ENCODE data around the gene CIDEC. TPM values are rescaled to one million over a fixed set of nuclear protein-coding genes. Genes with fewer than 3 reads are reported as not detected.
A peak's percentile ranks its signal among the peaks of the same experiment; 100 is the strongest.

CIDEC gene
- total and polyA plus RNA-seq, 8 donors, result 0.63 to 21.4 (median 2.0) TPM; not detected in 2

DNA sequence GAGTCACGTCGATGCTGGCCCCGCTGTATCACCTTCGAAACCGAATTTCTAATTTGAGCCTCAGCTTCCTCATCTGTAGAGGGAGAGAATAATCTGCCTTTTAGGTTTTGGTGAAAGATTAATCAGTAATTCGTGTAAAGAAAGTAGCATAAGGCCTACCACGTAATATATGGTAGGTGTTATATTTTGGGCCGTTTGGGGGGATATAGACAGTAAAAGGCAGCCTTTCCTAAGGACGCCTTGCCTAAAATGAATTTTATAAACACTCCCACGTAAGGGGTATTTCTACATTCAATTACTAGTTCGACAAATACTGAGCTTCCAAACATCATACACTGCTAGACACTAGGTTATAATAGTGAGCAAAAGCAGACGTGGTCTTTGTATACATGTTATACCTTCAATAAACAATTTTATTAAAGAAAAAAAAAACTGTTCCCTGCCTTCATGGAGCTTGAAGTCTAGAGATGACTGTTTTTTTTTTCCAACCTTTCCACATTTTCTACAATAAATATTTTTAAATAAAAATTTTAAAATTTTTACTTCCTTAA lies 11.1 kb upstream of the CIDEC start:
- Histone ChIP-seq H3K27ac (peak overlapping the region; percentile 93 to 99 (median 97)), H3K36me3 (peaks cover 0 to 19% (median 16%) of the 10 kb centered on the region in 4 donors), H3K9me3 (no peaks in the 10 kb centered on the region), H3K27me3 (no peaks in the 10 kb centered on the region), H3K4me3 (peak overlapping the region; percentile 68 to 93 (median 84)), H3K4me1 (peaks cover 18 to 44% (median 34%) of the 10 kb centered on the region in 4 donors)
- WGBS, 5 donors, result 4 to 7% (median 5%) methylated on average over 11 to 12 of the region's 12 CpGs
- intact Hi-C loops (cut with DNase I; ENCODE audit: low total_unique reads), result no loop called here
- DNase-seq, result no peak
- no peak for TF ChIP-seq POLR2A (IDR thresholded peaks at IDR 0.05)

DNA sequence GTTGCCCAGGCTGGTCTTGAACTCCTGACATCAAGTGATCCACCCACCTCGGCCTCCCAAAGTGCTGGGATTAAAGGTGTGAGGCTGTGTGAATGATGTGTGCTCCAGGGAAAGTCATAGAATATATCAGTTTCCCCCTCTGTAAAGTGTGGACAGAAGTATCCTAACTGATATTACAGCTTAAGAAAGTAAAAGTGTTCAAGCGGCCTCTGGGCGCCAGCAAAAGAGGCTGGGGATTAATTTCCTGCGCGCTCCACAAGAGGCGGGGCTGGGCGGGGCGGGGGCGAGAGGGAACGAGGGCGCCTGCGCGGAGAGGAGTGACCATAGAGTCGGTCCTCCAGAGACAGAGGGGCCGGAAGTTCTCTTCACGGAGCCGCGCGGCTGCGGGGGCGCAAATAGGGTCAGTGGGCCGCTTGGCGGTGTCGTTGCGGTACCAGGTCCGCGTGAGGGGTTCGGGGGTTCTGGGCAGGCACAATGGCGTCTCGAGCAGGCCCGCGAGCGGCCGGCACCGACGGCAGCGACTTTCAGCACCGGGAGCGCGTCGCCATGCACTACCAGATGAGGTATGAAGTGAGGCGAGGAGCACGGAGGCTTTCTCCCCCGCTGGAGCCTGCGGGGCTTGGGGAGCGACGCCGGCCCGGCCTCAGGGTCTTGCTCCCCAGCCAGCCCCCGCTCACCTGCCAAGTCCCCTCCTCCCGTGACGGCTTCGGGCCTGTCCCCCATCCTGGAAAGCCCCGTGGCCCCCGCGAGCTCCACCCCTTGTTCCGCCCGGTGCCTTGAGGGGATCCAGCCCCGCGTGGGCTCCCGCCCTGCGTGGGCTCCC lies 10.4 kb upstream of the CIDEC start, which contains the start of gene JAGN1:
Gene JAGN1 (plus strand): TSS at position 362 of the 823 bp plus-strand sequence. CDS start 113 bp downstream, at position 475.
- Histone ChIP-seq H3K27me3 (no peaks in the 10 kb centered on the region), H3K4me1 (peaks cover 18 to 42% (median 31%) of the 10 kb centered on the region in 4 donors), H3K9me3 (no peaks in the 10 kb centered on the region), H3K27ac (peak within 1 kb of the TSS; percentile 93 to 99 (median 97)), H3K36me3 (peaks cover 0 to 19% (median 16%) of the 10 kb centered on the region in 4 donors), H3K4me3 (peak within 1 kb of the TSS; percentile 68 to 93 (median 84))
- TF ChIP-seq, protein P1, sequence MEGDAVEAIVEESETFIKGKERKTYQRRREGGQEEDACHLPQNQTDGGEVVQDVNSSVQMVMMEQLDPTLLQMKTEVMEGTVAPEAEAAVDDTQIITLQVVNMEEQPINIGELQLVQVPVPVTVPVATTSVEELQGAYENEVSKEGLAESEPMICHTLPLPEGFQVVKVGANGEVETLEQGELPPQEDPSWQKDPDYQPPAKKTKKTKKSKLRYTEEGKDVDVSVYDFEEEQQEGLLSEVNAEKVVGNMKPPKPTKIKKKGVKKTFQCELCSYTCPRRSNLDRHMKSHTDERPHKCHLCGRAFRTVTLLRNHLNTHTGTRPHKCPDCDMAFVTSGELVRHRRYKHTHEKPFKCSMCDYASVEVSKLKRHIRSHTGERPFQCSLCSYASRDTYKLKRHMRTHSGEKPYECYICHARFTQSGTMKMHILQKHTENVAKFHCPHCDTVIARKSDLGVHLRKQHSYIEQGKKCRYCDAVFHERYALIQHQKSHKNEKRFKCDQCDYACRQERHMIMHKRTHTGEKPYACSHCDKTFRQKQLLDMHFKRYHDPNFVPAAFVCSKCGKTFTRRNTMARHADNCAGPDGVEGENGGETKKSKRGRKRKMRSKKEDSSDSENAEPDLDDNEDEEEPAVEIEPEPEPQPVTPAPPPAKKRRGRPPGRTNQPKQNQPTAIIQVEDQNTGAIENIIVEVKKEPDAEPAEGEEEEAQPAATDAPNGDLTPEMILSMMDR (IDR thresholded peaks at IDR 0.05), result peak in 1 of 7 experiments; percentile 13
- TF ChIP-seq POLR2AphosphoS5 (IDR thresholded peaks at IDR 0.05), result peak; percentile 36 to 96 (median 91)
- TF ChIP-seq POLR2A (IDR thresholded peaks at IDR 0.05), result peak in 2 of 4 donors; percentile 65 to 69
- no peak for TF ChIP-seq EP300 (IDR thresholded peaks at IDR 0.05)
- peak; percentile 92 to 96 for DNase-seq
- 0 to 1% (median 0%) methylated on average over 29 to 62 of the region's 62 CpGs for WGBS, 5 donors
- intact Hi-C loops (cut with DNase I; ENCODE audit: low total_unique reads), result no loop called here

DNA sequence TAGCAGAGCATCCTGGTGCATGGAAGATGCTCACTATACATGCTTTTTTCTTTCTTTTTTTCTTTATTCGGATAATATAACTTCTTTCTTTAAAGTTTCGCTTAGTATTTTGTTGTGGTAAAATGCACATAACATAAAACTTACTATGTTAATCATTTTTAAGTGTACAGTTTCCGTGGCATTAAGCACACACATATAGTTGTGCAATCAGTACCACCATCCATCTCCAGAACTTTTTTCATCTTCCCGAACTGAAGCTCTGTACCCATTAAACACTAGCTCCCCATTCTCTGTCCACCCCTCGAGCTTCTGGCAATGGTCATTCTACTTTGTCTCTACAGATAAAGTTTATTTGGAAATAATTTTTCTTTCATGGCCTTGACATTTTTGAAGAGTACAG lies 9.4 kb upstream of the CIDEC start:
- intact Hi-C loops (cut with DNase I; ENCODE audit: low total_unique reads), result no loop called here
- 75 to 83% (median 76%) methylated on average over 5 of the region's 5 CpGs for whole genome bisulfite sequencing, 5 donors
- peak overlapping the region in 1 of 5 donors; percentile 93 for H3K27ac ChIP-seq

DNA sequence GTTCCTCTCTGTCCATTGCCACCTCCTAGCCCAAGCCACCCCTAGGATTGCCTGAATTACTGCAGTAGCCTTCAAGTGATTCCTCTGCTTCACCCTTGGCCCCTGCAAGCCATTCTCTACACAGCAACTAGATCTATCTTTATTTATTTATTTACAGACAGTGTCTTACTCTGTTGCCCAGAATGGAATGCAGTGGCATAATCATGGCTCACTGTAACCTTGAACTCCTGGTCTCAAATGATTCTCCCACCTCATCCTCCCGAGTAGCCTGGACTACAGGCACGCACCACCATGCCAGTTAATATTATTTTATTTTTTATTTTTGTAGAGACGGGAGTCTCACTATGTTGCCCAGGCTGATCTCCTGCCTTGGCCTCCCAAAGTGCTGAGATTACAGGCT lies 8.5 kb upstream of the CIDEC start:
- 83 to 92% (median 87%) methylated on average over 3 of the region's 3 CpGs for WGBS, 5 donors
- no peaks in the 10 kb centered on the region for H3K27me3 ChIP-seq
- no peak overlapping the region for H3K27ac ChIP-seq
- no peaks in the 10 kb centered on the region for H3K9me3 ChIP-seq
- TF ChIP-seq EP300 (IDR thresholded peaks at IDR 0.05), result no peak
- no peak for TF ChIP-seq POLR2A (IDR thresholded peaks at IDR 0.05)
- TF ChIP-seq, protein P1 (IDR thresholded peaks at IDR 0.05), result no peak
- no peak for DNase-seq
- peaks cover 0 to 13% (median 13%) of the 10 kb centered on the region in 4 donors for H3K36me3 ChIP-seq
- H3K4me3 ChIP-seq, result no peak overlapping the region
- intact Hi-C loops (cut with DNase I; ENCODE audit: low total_unique reads), result no loop called here
- peaks cover 14 to 30% (median 27%) of the 10 kb centered on the region in 4 donors for H3K4me1 ChIP-seq

More for the DNA sequence above, 9.4 kb upstream of the CIDEC start:
- Histone ChIP-seq H3K4me1 (peaks cover 18 to 39% (median 31%) of the 10 kb centered on the region in 4 donors), H3K4me3 (no peak overlapping the region), H3K9me3 (no peaks in the 10 kb centered on the region), H3K27me3 (no peaks in the 10 kb centered on the region), H3K36me3 (peaks cover 0 to 19% (median 16%) of the 10 kb centered on the region in 4 donors)
- no peak for DNase-seq
- TF ChIP-seq POLR2A (IDR thresholded peaks at IDR 0.05) (no peak), POLR2AphosphoS5 (IDR thresholded peaks at IDR 0.05) (no peak), EP300 (IDR thresholded peaks at IDR 0.05) (no peak)
- TF ChIP-seq, protein P1 (IDR thresholded peaks at IDR 0.05), result no peak
